GM19463 (cell line): ENCODE results near the gene TCOF1.

Experiments used
- ATAC-seq: cut with Tn5 transposase; IDR thresholded peaks from one replicate; pipeline ENCODE4 v1.9.1; 2021; ENCODE audit warnings: mild to moderate bottlenecking, moderate library complexity; ENCODE audit not compliant: unreplicated experiment

TCOF1 gene

DNA sequence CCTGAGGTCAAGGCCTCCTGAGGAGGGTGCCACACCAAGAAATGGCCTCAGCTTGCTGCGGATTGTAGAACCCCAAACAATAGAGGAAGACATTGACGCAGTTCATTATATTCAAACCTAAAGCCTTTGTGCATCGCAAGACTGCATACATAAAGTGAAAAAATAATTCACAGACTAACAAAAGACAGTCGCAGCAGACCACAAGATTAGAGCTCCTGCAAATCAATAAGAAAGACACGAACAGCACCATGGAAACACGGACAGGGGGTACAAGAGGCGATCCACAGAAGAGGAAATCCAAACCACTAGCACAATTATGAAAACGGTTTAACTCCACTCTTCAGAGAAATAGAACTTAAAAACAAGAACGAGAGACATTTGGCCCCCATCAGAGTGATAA lies 10.0 kb upstream of the TCOF1 start:
- ATAC-seq = no peak

GRCh38 chr5:150349681-150350275 lies 7.7 kb upstream of the TCOF1 start:
- ATAC-seq = no peak

DNA sequence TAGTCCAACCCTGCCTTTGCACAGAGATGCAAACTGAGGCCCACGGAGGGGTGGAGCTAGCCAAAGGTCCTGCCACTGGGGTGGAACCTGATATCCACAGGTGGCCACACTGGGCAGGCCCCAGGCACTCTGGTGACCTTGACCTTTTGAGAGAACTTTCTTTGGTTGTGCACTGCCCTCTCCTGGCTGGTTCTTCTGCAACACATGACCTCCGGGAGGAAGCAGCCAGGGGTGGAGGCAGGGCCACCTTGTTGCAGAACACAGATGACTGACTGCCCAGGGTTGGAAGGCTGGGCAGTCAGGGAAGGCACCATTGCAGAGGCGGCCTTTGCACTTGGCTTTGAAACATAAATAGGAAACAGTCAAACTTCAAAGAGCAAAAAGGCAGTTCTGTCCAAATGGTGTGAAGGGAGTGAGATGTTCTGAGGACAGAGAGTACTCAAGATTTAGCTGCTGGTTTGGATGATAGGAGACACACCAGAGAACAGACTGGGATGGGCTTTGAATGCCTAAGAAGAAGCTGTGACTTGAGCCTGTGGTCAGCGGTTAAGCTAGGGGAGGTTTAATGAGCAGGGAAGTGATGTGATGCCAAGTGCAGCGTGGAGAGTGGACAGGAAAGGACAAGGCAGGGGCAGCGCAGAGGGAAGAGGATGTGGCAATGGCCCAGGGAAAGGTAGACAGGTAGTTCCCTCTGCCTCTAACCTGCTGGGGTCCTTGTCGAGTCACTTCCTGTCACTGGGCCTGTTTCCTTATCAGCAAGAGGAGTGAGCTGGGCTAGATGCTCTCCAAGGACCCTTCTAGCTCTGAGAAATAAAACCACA lies 6.8 kb upstream of the TCOF1 start:
- ATAC-seq = peak; percentile 96

DNA sequence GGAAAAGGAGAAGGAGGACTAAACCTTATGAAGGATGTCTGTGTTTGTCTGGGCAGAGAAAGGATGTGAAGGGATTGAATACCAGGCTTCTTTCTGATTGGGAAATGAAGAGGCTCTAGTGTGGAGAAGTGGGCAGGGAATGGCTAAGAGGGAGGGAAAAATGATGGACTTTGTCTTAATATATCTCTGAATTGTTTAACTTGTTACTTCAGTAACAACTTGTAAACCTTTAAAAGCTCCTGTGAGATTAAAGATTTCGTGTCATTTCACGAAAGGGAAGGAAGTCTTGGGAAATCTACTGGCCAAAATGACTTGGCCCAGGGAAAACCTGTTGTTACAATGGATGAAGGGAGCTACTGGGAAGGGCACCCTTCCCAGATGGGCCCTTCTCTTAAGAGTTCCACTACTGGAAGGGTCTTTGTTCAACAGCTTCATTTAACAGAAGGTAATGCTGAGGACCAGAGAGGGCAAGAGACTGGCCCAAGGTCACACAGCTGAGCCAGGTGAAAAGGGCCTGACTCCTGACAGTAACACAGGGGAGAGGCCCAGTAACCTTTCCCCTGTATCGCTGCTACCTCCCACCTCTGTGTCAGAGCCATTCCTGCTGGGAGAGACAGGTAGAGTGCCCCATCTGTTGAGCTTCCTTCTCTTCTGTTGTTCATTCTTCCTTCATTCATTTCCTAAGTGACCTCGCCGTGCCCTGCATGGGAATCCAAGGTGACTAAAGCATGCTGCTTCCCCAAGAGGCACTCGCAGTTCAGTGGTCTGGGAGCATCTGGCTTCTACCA lies 5.1 kb upstream of the TCOF1 start:
- no peak for ATAC-seq

- ATAC-seq = no peak
These were observed 4.3 kb upstream of the TCOF1 start for GRCh38 chr5:150353032-150353675.

DNA sequence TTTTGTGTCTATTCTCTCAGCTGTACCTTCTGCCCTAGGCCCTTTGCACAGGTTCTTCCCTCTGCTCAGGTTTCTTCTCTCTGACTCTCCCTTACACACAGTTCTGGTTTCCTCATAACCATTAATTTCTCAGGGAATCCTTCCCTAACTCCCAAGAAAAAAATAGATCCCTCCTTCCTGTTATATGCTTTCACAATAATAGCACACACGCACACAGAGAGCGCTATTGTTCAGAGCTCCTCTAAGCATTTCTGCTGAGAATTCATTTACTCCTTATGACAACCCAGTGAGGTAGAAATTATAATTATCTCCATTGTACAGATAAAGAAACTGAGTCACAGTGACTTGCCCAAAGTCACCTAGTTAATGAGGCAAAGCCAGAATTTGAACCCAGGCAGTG lies 1.7 kb upstream of the TCOF1 start:
- no peak for ATAC-seq

DNA sequence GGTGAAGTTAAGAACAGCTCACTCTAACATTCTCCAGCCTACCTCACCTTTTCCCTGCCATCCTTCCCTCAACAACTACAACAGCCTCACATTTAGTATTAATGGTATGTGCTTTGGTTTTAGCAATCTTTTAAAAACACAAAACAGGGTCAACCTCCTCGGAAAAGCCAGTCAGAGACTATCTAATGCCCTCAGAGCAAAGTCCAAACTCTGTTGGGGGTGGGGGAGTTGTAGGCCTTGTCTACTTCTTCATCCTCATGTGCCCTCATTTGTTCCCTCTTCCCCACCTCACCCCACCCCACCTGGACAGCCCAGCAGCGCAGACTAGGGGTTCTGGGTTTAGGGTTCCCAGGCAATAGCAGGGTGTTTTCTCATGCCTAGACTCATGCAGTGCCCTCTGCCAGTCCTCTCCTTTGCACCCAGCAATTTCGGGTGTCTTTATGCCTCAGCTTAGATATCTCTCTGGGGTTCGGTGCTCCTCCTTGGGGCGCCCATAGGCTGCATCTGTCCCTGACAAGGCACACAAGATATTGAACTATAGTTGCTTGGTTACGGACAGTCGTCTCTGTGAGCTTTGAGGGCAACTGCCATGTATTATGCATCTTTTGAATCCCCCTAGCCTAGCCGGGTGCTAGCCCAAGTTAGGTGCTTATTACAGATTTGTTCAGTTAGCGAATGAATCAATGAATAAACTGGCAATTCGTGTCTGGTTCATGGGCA lies 762 bp upstream of the TCOF1 start:
- ATAC-seq = no peak

DNA sequence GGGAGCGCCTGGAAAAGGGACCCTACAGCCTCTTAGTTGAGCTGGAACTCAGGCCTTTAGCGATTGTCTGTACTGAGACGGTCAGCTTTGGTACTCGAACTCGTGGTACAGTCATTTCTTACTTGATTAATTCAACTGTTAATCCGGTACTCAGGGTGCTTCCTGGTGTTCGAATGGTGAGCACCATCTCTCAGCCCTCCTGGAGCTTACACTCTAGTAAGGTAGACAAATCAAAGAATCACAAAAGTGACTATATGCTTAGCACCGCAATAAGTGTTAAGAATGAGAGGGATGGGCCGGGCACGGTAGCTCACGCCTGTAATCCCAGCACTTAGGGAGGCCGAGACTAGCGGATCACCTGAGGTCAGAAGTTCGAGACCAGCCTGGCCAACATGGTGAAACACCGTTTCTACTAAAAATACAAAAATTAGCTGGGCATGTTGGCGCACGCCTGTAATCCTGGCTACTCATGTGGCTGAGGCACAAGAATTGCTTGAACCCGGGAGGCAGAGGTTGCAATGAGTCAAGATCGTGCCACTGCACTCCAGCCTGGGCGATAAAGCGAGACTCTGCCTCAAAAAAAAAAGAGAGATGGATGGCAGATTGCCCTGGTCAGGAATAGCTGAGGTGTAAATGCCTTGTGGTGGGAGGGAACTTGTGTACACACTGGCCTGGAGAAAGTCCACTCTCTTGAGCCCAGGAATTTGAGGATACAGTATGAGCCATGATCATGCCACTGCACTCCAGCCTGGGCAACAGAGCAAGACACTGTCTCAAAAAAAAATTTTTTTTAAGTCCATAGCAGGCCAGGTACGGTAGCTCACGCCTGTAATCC lies 981 bp downstream of the TCOF1 start:
- ATAC-seq = no peak

DNA sequence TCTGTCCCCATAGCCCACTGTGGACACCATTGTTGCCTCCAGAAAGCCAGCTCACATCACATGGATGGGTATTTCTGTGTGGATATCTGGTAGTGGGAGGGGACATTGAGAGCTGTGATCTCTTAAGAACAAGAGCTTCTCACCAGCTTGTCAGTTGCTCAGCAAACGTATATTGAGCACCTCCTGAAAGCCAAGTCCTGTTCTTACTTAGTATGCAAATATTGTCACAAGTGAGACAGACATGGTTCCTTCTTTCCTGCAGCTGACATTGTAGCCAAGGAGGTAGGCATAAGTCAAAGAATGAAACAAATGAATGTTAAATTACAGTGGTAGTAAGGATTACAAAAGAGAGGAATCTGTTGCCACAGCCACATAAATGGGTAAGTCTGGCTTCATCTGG lies 3.8 kb downstream of the TCOF1 start:
- ATAC-seq = peak; percentile 27

DNA sequence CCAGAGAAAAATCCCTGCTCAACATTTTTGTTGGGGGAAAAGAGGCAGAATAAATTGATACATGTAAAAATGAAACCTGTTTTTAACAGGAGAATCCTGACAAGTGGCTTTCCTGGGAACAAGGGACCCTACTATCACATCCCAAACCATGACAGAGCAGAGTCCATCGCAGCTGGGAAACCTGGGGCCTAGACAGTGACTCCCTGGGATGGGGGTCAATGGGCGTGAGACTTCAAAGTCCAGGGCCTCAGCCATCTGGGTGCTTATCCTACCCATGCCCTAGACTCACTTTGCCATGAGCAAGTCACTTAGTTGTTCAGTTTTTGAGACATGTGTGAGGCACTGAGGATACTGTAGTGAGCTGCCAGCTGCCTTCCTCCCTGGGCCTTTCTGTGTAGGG lies 5.7 kb downstream of the TCOF1 start:
- ATAC-seq = no peak

- ATAC-seq = no peak
These were observed 6.5 kb downstream of the TCOF1 start for GRCh38 chr5:150364004-150364403.

DNA sequence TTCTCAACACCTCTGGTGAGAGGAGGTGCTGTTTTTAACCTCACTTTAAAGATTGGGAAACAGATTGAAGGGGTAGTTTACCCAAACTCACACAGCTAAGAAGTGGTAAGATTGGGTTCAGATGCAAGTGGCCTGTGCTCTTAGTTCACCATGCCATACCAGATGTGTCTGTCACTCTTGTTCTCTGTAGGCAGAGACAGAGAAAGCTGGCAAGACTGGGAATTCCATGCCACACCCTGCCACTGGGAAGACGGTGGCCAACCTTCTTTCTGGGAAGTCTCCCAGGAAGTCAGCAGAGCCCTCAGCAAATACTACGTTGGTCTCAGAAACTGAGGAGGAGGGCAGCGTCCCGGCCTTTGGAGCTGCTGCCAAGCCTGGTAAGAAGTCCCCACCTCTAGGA lies 11.0 kb downstream of the TCOF1 start:
- no peak for ATAC-seq

DNA sequence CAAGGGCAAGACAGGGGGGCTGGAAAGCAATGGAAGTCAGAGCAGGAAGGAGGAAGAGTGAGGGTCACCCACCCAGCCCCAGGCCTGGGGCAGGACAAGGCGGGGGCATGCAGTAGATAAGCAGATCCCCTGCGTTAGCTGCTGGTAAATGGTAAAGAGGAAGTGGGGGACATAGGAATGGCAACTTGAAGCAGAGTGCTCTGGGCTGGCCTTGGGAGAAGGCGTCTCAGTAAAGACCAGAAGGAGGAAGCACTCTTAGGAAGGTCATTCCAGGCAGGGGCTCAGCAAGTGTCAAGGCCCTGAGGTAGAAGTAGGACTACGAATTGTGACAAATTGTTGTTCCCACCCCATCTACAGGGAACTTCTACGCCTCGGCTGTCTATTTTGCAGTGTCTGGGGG lies 15.1 kb downstream of the TCOF1 start:
- ATAC-seq = no peak

DNA sequence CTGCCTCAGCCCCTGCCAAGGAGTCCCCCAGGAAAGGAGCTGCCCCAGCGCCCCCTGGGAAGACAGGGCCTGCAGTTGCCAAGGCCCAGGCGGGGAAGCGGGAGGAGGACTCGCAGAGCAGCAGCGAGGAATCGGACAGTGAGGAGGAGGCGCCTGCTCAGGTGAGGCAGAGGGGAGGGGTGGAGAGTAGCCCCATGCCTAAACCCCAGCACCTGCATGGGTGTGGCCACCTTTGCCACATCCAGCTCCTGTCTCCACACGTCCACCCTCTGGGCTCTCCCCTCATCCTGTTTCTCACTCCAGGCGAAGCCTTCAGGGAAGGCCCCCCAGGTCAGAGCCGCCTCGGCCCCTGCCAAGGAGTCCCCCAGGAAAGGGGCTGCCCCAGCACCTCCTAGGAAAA lies 17.2 kb downstream of the TCOF1 start:
- no peak for ATAC-seq

- ATAC-seq = no peak
These were observed 19.6 kb downstream of the TCOF1 start for GRCh38 chr5:150376799-150377771.

- no peak for ATAC-seq
These were observed 20.6 kb downstream of the TCOF1 start for GRCh38 chr5:150377964-150378694.

GRCh38 chr5:150384701-150385100 lies 27.2 kb downstream of the TCOF1 start:
- ATAC-seq = no peak
